HFF-Myc (cell line): ENCODE results near the gene UCHL3.
A peak's percentile ranks its signal among the peaks of the same experiment; 100 is the strongest.

Source experiments
- DNase-seq: peaks from one replicate; pipeline ENCODE4 v3.0.0-alpha.2; 2011; ENCODE audit warnings: low read depth; ENCODE audit errors: extremely low read depth
- H3K4me3 ChIP-seq: replicated peaks from 2 replicates; pipeline ENCODE4 v1.5.1; 2011; ENCODE audit warnings: low read depth, mild to moderate bottlenecking, control low read depth, low read length
- CTCF ChIP-seq: IDR thresholded peaks from 2 replicates; pipeline ENCODE4 v1.5.1; 2012; ENCODE audit warnings: mild to moderate bottlenecking, low read depth, low read length, control low read depth; ENCODE audit errors: missing control alignments

The UCHL3 gene

GRCh38 chr13:75549262-75550158 lies at the start of gene UCHL3:
Gene UCHL3 (plus strand): TSS chr13:75549791. CDS start chr13:75549821, 30 bp downstream.
- peak; percentile 72 for TF ChIP-seq CTCF
- DNase-seq = peak; percentile 90
- peak within 1 kb of the TSS; percentile 73 for H3K4me3 ChIP-seq

- no peak for DNase-seq
- TF ChIP-seq CTCF = no peak
- no peak overlapping the region for H3K4me3 ChIP-seq
Measured at GRCh38 chr13:75505327-75505726, 44.3 kb upstream of the UCHL3 start.

- DNase-seq = no peak
- no peak for TF ChIP-seq CTCF
- H3K4me3 ChIP-seq = no peak overlapping the region
Measured at GRCh38 chr13:75506018-75506417, 43.6 kb upstream of the UCHL3 start.

- no peak for DNase-seq
- no peak for TF ChIP-seq CTCF
- H3K4me3 ChIP-seq = no peak overlapping the region
Measured at GRCh38 chr13:75507027-75508001, 42.3 kb upstream of the UCHL3 start.

GRCh38 chr13:75508002-75508548 lies 41.5 kb upstream of the UCHL3 start:
- no peak for DNase-seq
- TF ChIP-seq CTCF = no peak
- H3K4me3 ChIP-seq = no peak overlapping the region

GRCh38 chr13:75511051-75511625 lies 38.5 kb upstream of the UCHL3 start:
- H3K4me3 ChIP-seq = no peak overlapping the region
- no peak for TF ChIP-seq CTCF

More at GRCh38 chr13:75511051-75511625, 38.5 kb upstream of the UCHL3 start:
- DNase-seq = no peak
